Stimulated activated CD4-positive, alpha-beta T cell treated with anti-CD3 and anti-CD28 coated beads, Interleukin-15, amount 100 ng/mL, for 24 hours (primary cell): ENCODE measurements around the gene CCL20.
A peak's percentile ranks its signal among the peaks of the same experiment; 100 is the strongest.

Source experiments
- DNase-seq: peaks from one replicate; pipeline ENCODE4 v3.0.0-alpha.2; 2020

Gene CCL20

GRCh38 chr2:227804975-227805374 lies 8.7 kb upstream of the CCL20 start:
- DNase-seq = no peak

- DNase-seq = peak; percentile 51
These were observed 8.1 kb upstream of the CCL20 start for GRCh38 chr2:227805578-227805977.

GRCh38 chr2:227808936-227809335 lies 4.7 kb upstream of the CCL20 start:
- no peak for DNase-seq

GRCh38 chr2:227812001-227812400 lies 1.6 kb upstream of the CCL20 start:
- DNase-seq = no peak

- DNase-seq = no peak
These were observed 447 bp upstream of the CCL20 start for GRCh38 chr2:227813229-227813561.

GRCh38 chr2:227815066-227815465 lies 1.4 kb downstream of the CCL20 start:
- no peak for DNase-seq

- DNase-seq = no peak
These were observed 3.1 kb downstream of the CCL20 start for GRCh38 chr2:227816507-227817294.

GRCh38 chr2:227817336-227817735 lies 3.7 kb downstream of the CCL20 start:
- no peak for DNase-seq

GRCh38 chr2:227817850-227818674 lies 4.4 kb downstream of the CCL20 start:
- DNase-seq = peak; percentile 93

- DNase-seq = peak; percentile 23
These were observed 5.2 kb downstream of the CCL20 start for GRCh38 chr2:227818675-227819397.

GRCh38 chr2:227819398-227819697 lies 5.7 kb downstream of the CCL20 start:
- DNase-seq = no peak

GRCh38 chr2:227821043-227821942 lies 7.7 kb downstream of the CCL20 start:
- no peak for DNase-seq

- DNase-seq = no peak
These were observed 8.9 kb downstream of the CCL20 start for GRCh38 chr2:227822416-227823003.

GRCh38 chr2:227823922-227824321 lies 10.3 kb downstream of the CCL20 start:
- no peak for DNase-seq

GRCh38 chr2:227824711-227825110 lies 11.1 kb downstream of the CCL20 start:
- DNase-seq = no peak

GRCh38 chr2:227826019-227826521 lies 12.4 kb downstream of the CCL20 start:
- DNase-seq = no peak

- no peak for DNase-seq
These were observed 12.9 kb downstream of the CCL20 start for GRCh38 chr2:227826563-227826962.

- DNase-seq = no peak
These were observed 13.5 kb downstream of the CCL20 start for GRCh38 chr2:227827143-227827542.

- no peak for DNase-seq
These were observed 14.9 kb downstream of the CCL20 start for GRCh38 chr2:227828477-227828912.

GRCh38 chr2:227829337-227829736 lies 15.7 kb downstream of the CCL20 start:
- no peak for DNase-seq

- no peak for DNase-seq
These were observed 20.8 kb downstream of the CCL20 start for GRCh38 chr2:227834423-227834822.
